MM.1S (cell line): ENCODE results near the gene GAB1.

Experiments
- DNase-seq: peaks from one replicate; pipeline ENCODE4 v3.0.0-alpha.2; 2015
- H2AFZ ChIP-seq: fragments of 300-600 bp; sonication (generic); 2 replicates; pipeline ENCODE4 v1.6.0; 2016; ENCODE audit warnings: antibody characterized with exemption, low read length
- H3F3A ChIP-seq: fragments of 300-600 bp; sonication (generic); 2 replicates; pipeline ENCODE4 v1.6.1; 2016; ENCODE audit warnings: mild to moderate bottlenecking, antibody characterized with exemption, low read length, moderate library complexity, mixed read lengths; ENCODE audit not compliant: insufficient read depth
- H3K27ac ChIP-seq: fragments of 300-600 bp; sonication (generic); 2 replicates; pipeline ENCODE4 v1.5.1; 2016; ENCODE audit warnings: mild to moderate bottlenecking, low read length
- H3K27me3 ChIP-seq: fragments of 300-600 bp; sonication (generic); replicated peaks from 2 replicates; pipeline ENCODE4 v1.6.0; 2016; ENCODE audit warnings: low read length; ENCODE audit not compliant: insufficient read depth
- H3K36me3 ChIP-seq: fragments of 300-600 bp; sonication (generic); replicated peaks from 2 replicates; pipeline ENCODE4 v1.6.1; 2016; ENCODE audit warnings: mild to moderate bottlenecking, low read length, mixed read lengths; ENCODE audit not compliant: insufficient read depth
- H3K4me1 ChIP-seq: fragments of 300-600 bp; sonication (generic); 2 replicates; pipeline ENCODE4 v1.6.1; 2016; ENCODE audit warnings: low read length, mixed read lengths
- H3K4me2 ChIP-seq: fragments of 300-600 bp; sonication (generic); 2 replicates; pipeline ENCODE4 v1.6.0; 2016; ENCODE audit warnings: low read depth, low read length
- H3K4me3 ChIP-seq: fragments of 300-600 bp; sonication (generic); 2 replicates; pipeline ENCODE4 v1.5.1; 2016; ENCODE audit warnings: low read length, mixed read lengths
- H3K79me2 ChIP-seq: fragments of 300-600 bp; sonication (generic); 2 replicates; pipeline ENCODE4 v1.6.1; 2016; ENCODE audit warnings: mixed run types, low read length, mixed read lengths
- H3K9ac ChIP-seq: fragments of 300-600 bp; sonication (generic); 2 replicates; pipeline ENCODE4 v1.6.1; 2016; ENCODE audit warnings: low read length, mixed read lengths
- H3K9me2 ChIP-seq: fragments of 300-600 bp; sonication (generic); replicated peaks from 2 replicates; pipeline ENCODE4 v1.6.1; 2016; ENCODE audit warnings: mild to moderate bottlenecking, low read length, mixed read lengths; ENCODE audit not compliant: insufficient read depth
- H3K9me3 ChIP-seq: fragments of 300-600 bp; sonication (generic); replicated peaks from 2 replicates; pipeline ENCODE4 v1.6.1; 2016; ENCODE audit warnings: mild to moderate bottlenecking, low read length, mixed read lengths; ENCODE audit not compliant: insufficient read depth
- H4K20me1 ChIP-seq: fragments of 300-600 bp; sonication (generic); 2 replicates; pipeline ENCODE4 v1.6.1; 2016; ENCODE audit warnings: mild to moderate bottlenecking, low read length, moderate library complexity, mixed read lengths; ENCODE audit not compliant: insufficient read depth
- CTCF ChIP-seq: fragments of 300-600 bp; sonication (generic); IDR thresholded peaks from 2 replicates; pipeline ENCODE4 v1.5.1; 2016; ENCODE audit warnings: antibody characterized with exemption, low read length, mixed read lengths
- EZH2 ChIP-seq: fragments of 300-600 bp; sonication (generic); optimal IDR thresholded peaks from 2 replicates; pipeline ENCODE3; 2017; ENCODE audit warnings: low read depth, mild to moderate bottlenecking, antibody characterized with exemption, low read length, mixed read lengths
- EZH2phosphoT487 ChIP-seq: fragments of 300-600 bp; sonication (generic); IDR thresholded peaks from 2 replicates; pipeline ENCODE4 v1.6.1; 2018; ENCODE audit warnings: antibody characterized with exemption, low read length

The GAB1 gene

GRCh38 chr4:143369552-143369951 is 32.9 kb downstream of the GAB1 start:
- 0 out of 2 replicates have a peak overlapping the region, but pooled peaks have one; percentile 7 for H3K27ac ChIP-seq
- no peak overlapping the region for H3K9ac ChIP-seq
- H3K4me2 ChIP-seq = no peak overlapping the region
- peaks cover 3% of the 10 kb centered on the region; the same call in 1 of the 2 replicates for H3F3A ChIP-seq
- H4K20me1 ChIP-seq = peaks cover 26% of the 10 kb centered on the region; the same call in 1 of the 2 replicates
- no peaks in the 10 kb centered on the region for H3K27me3 ChIP-seq
- peaks cover 92% of the 10 kb centered on the region for H3K79me2 ChIP-seq
- no peak overlapping the region for H3K4me3 ChIP-seq
- H2AFZ ChIP-seq = no peak overlapping the region
- no peaks in the 10 kb centered on the region for H3K9me2 ChIP-seq
- DNase-seq = no peak
- H3K9me3 ChIP-seq = no peaks in the 10 kb centered on the region
- peaks cover 29% of the 10 kb centered on the region for H3K4me1 ChIP-seq
- peaks cover 5% of the 10 kb centered on the region; the same call in 1 of the 2 replicates for H3K36me3 ChIP-seq
- TF ChIP-seq EZH2phosphoT487 (no peak), CTCF (no peak), EZH2 (no peak)

- H3F3A ChIP-seq = peaks cover 22% of the 10 kb centered on the region
- no peak for TF ChIP-seq EZH2
- TF ChIP-seq CTCF = no peak
- no peak for TF ChIP-seq EZH2phosphoT487
- no peak overlapping the region for H3K9ac ChIP-seq
- H3K4me2 ChIP-seq = peak overlapping the region; percentile 19; the same call in 1 of the 2 replicates
- no peak overlapping the region for H2AFZ ChIP-seq
- no peaks in the 10 kb centered on the region for H3K9me3 ChIP-seq
- H3K27me3 ChIP-seq = no peaks in the 10 kb centered on the region
- DNase-seq = no peak
- H3K4me1 ChIP-seq = peaks cover 57% of the 10 kb centered on the region
- peaks cover 5% of the 10 kb centered on the region; the same call in 1 of the 2 replicates for H3K36me3 ChIP-seq
- H3K9me2 ChIP-seq = no peaks in the 10 kb centered on the region
- H3K27ac ChIP-seq = no peak overlapping the region
- H3K4me3 ChIP-seq = no peak overlapping the region
- H4K20me1 ChIP-seq = peaks cover 22% of the 10 kb centered on the region; the same call in 1 of the 2 replicates
- peaks cover 92% of the 10 kb centered on the region for H3K79me2 ChIP-seq
Observed at GRCh38 chr4:143372093-143372915, 35.6 kb downstream of the GAB1 start.

GRCh38 chr4:143374255-143374654 is 37.6 kb downstream of the GAB1 start:
- H3K27me3 ChIP-seq = no peaks in the 10 kb centered on the region
- no peaks in the 10 kb centered on the region for H3K9me3 ChIP-seq
- no peak overlapping the region; the same call in 1 of the 2 replicates for H3K4me2 ChIP-seq
- TF ChIP-seq EZH2phosphoT487 (no peak), EZH2 (no peak), CTCF (no peak)
- peaks cover 75% of the 10 kb centered on the region for H3K4me1 ChIP-seq
- DNase-seq = no peak
- peaks cover 28% of the 10 kb centered on the region for H4K20me1 ChIP-seq
- H3K9ac ChIP-seq = no peak overlapping the region
- no peak overlapping the region for H2AFZ ChIP-seq
- H3K4me3 ChIP-seq = no peak overlapping the region
- peaks cover 39% of the 10 kb centered on the region for H3F3A ChIP-seq
- no peaks in the 10 kb centered on the region for H3K9me2 ChIP-seq
- H3K27ac ChIP-seq = no peak overlapping the region
- H3K36me3 ChIP-seq = peaks cover 5% of the 10 kb centered on the region; the same call in 1 of the 2 replicates
- H3K79me2 ChIP-seq = peaks cover 92% of the 10 kb centered on the region
